HTERT RPE-1 (cell line): ENCODE measurements around the gene H1-8.

Experiments used
- in situ Hi-C: fragments of 300-500 bp; cut with MboI; formaldehyde crosslinking; loops from 4 replicates; pipeline ENCODE4 v1.14.3; 2020; ENCODE audit warnings: low sequenced_read_pairs

H1-8 gene

GRCh38 chr3:129555153-129555550 lies 12.2 kb downstream of the H1-8 start:
- in situ Hi-C loops = no loop called here

- in situ Hi-C loops = no loop called here
These were observed 12.8 kb downstream of the H1-8 start for GRCh38 chr3:129555616-129556357.

DNA sequence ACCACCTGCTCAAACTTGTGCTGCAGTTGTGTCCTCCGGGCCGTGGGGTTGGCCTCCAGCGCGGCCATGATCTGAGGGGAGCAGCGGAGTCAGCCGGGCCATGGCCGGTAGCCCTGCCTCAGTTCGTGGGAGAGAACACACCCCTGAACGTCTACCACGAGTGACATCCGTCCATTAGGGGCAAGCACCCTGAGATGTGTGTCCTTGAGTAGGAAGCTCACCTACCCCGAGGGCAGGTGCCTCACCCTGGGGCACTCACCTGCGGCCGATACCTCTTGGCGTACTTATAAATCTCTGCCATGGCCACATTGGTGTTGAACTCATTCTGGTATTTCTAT lies 13.4 kb downstream of the H1-8 start:
- in situ Hi-C loops = no loop called here

DNA sequence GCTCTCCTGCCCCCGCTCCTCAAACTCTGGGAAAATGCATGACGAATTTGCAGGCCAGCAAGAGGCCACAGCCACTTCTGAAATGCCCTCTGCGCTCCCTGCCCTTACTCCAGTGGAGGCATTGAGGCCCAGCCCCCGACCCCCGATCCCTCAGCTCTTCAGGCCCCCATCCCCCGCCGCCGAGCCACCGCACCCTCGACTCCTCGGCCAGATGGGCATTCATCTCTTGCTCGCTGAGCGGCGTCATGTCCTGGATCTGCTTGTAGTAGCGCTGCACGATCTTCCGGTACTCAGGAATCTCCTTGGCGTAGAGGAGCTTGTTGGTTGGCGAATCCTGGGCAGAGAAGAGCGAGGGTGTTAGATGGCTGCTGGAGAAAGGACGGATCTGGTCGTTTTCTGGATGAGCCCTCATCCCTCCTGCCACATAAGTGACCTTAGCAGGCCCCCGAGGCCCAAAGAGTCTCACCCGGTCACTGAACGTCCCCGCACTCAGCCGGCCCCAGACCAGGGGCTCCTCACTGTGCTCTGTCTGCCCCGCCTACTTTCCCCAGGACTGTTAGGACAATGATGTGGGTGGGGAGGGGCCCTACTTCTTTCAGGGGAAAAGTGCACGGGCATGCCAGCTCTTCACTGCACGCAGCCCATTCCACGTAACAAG lies 14.0 kb downstream of the H1-8 start:
- in situ Hi-C loops = no loop called here

GRCh38 chr3:129557548-129557894 lies 14.5 kb downstream of the H1-8 start:
- in situ Hi-C loops = no loop called here

GRCh38 chr3:129558081-129558771 lies 15.3 kb downstream of the H1-8 start:
- in situ Hi-C loops = no loop called here

- in situ Hi-C loops = no loop called here
These were observed 16.0 kb downstream of the H1-8 start for GRCh38 chr3:129558772-129559564.

GRCh38 chr3:129559565-129560079 lies 16.6 kb downstream of the H1-8 start:
- in situ Hi-C loops = no loop called here

GRCh38 chr3:129560269-129560787 lies 17.4 kb downstream of the H1-8 start:
- in situ Hi-C loops = no loop called here

DNA sequence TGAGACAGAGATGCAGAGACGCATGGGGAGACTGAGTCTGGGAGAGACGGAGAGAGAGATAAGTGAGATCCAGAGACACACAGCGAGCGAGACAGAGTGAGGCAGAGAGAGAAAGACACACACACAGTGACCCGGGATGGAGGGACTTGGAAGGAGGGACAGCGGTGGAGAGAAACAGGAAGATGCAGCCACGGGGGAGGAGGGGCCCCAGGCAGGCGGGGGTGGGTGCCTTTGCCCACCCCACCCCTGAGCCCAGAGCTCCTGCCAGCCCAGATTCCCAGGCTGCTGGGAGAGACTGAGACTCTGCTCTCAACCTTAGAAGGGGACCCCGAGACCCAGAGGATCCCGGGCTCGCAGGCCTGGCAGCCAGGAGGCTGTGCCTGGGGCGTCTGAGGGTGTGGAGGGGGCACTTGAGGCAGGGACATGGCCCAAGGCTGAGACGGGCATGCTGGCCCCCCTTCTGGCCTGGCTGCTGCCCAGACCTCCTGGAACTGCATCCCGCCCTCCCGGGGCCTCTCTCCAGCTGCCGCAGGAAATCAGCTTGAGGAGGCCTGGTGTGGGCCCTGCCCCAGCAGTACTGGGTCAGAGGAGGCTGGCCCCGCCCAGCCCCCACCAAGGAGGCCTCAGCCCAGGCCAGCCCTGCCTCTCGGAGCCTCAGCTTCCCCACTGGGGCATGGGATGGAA lies 18.1 kb downstream of the H1-8 start:
- in situ Hi-C loops = no loop called here

DNA sequence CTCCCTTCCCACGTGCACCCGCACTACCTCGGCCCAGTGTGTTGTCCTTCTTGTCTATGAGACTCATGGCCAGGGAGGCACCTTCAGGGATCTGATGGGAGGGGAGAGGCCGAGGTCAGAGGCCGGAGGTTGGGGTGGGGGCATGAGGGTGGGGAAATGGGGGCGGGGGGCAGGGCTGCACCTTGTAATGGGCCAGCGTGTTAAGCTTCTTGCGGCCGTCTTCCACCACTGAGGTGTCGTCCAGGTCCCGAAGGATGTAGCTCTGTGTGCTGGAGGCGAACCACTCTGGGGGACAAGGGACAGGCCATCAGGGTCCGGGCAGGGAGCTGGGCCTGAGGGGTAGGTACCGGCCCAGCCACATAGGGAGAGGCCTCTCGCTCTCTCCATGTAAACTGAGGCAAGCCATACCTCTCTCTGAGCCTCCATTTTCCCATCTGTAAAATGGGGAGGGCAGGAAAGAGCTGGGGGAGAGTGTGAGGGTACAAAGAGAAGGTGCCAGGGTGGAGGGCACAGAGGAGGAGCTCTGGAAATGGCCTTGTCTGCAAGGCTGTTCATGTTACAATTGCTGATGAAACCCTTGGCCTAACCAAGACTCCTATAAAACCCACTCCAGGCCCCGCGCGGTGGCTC lies 18.8 kb downstream of the H1-8 start:
- in situ Hi-C loops = no loop called here

- in situ Hi-C loops = no loop called here
These were observed 19.8 kb downstream of the H1-8 start for GRCh38 chr3:129562803-129563202.

- in situ Hi-C loops = no loop called here
These were observed 20.4 kb downstream of the H1-8 start for GRCh38 chr3:129563332-129563731.

- in situ Hi-C loops = no loop called here
These were observed 21.0 kb downstream of the H1-8 start for GRCh38 chr3:129563850-129564535.

GRCh38 chr3:129564981-129565644 lies 22.1 kb downstream of the H1-8 start:
- in situ Hi-C loops = no loop called here

DNA sequence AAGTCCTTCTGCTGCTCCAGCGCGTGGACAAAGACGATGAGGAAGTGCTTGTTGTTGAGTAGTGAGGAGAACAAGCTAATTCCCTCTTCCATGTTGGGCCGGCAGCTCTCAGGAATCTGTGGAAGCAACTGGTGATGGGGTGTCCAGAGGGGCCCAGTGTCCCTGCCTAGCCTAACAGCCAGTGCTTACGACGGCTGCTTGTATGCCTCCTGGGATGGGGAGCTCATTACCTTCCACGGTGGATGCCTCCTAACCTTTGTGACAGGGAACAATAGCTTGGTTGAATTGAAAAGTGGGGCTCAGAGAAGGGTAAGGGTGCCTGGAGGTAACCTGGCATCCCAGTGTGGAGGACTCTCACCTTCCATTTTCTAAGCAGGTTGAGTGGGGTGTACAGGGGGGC lies 22.9 kb downstream of the H1-8 start:
- in situ Hi-C loops = no loop called here

- in situ Hi-C loops = no loop called here
These were observed 24.3 kb downstream of the H1-8 start for GRCh38 chr3:129567176-129567705.

- in situ Hi-C loops = no loop called here
These were observed 25.0 kb downstream of the H1-8 start for GRCh38 chr3:129567939-129568338.

DNA sequence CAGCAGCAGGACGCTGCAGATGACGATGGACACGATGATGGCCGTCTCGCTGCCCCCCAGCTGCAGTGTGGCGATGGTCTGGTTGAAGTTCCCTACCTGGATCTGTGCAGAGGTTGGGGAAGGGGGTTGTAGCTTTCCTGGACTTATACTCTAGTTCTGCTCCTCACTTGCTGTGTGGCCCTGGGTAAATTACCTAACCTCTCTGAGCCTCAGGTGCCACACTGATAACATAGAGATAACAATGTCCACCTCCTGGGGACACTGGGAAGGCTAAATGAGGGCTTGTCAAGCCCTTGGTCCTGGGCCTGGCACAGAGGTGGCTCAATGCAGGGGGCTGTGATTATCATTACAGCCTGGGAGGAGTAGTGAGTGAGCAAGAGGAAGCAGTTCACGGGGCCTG lies 26.9 kb downstream of the H1-8 start:
- in situ Hi-C loops = no loop called here
